K562 (cell line): ENCODE measurements around the gene PXN. TPM values are rescaled to one million over a fixed set of nuclear protein-coding genes. Genes with fewer than 3 reads are reported as not detected.

Experiments used
- CBX5 ChIP-seq: IDR thresholded peaks from 2 replicates; pipeline ENCODE4 v1.6.1; 2014; ENCODE audit warnings: low read depth, borderline replicate concordance
- CCAR2 ChIP-seq: fragments of 200-400 bp; formaldehyde crosslinking; IDR thresholded peaks from 2 replicates; pipeline ENCODE4 v1.6.1; 2017; ENCODE audit warnings: mild to moderate bottlenecking, low read depth, low read length
- ESRRB ChIP-seq: fragments of 250-450 bp; sonication (Bioruptor Pico); IDR thresholded peaks from 2 replicates; pipeline ENCODE4 v1.5.0; 2020; ENCODE audit warnings: mild to moderate bottlenecking, moderate library complexity, borderline replicate concordance
- KAT7 ChIP-seq: sonication (generic); formaldehyde crosslinking; IDR thresholded peaks from 2 replicates; pipeline ENCODE4 v1.8.0; 2022; ENCODE audit warnings: missing genetic modification reagents, mild to moderate bottlenecking, borderline replicate concordance
- MAFK ChIP-seq: IDR thresholded peaks from 2 replicates; pipeline ENCODE4 v1.6.1; 2011; ENCODE audit warnings: low read length, improper control_type of control experiment
- MTF1 ChIP-seq: fragments of 250-450 bp; sonication (Bioruptor Pico); IDR thresholded peaks from 2 replicates; pipeline ENCODE4 v1.9.0; 2021; ENCODE audit warnings: moderate library complexity, mild to moderate bottlenecking, inconsistent platforms, borderline replicate concordance
- NCOA1 ChIP-seq: fragments of 450-650 bp; IDR thresholded peaks from 2 replicates; pipeline ENCODE4 v1.6.1; 2016; ENCODE audit warnings: low read depth
- NFXL1 ChIP-seq: fragments of 450-650 bp; formaldehyde crosslinking; IDR thresholded peaks from 2 replicates; pipeline ENCODE4 v1.4.0; 2021; ENCODE audit warnings: mild to moderate bottlenecking
- PHF21A ChIP-seq: fragments of 450-650 bp; IDR thresholded peaks from 2 replicates; pipeline ENCODE4 v1.6.1; 2017; ENCODE audit warnings: low read depth, borderline replicate concordance
- POLR3A ChIP-seq: IDR thresholded peaks from 2 replicates; pipeline ENCODE4 v1.6.1; 2011; ENCODE audit warnings: borderline replicate concordance, mild to moderate bottlenecking, moderate library complexity; ENCODE audit not compliant: insufficient read length, insufficient read depth; ENCODE audit errors: extremely low read depth
- SLC30A9 ChIP-seq: fragments of 250-450 bp; sonication (Bioruptor Pico); IDR thresholded peaks from 2 replicates; pipeline ENCODE4 v1.8.0; 2022; ENCODE audit warnings: mild to moderate bottlenecking, moderate library complexity
- SRSF3 ChIP-seq: fragments of 200-400 bp; formaldehyde crosslinking; IDR thresholded peaks from 2 replicates; pipeline ENCODE4 v1.6.1; 2016; ENCODE audit warnings: mild to moderate bottlenecking, low read length, moderate library complexity; ENCODE audit not compliant: insufficient read depth
- SUPT5H ChIP-seq: fragments of 450-650 bp; IDR thresholded peaks from 2 replicates; pipeline ENCODE4 v1.6.1; 2016
- TAF1 ChIP-seq: IDR thresholded peaks from 2 replicates; pipeline ENCODE4 v1.6.1; 2011; ENCODE audit warnings: mild to moderate bottlenecking, low read length, moderate library complexity; ENCODE audit not compliant: insufficient read depth, control insufficient read depth, severe bottlenecking; ENCODE audit errors: extremely low read depth
- TEAD4 ChIP-seq, 2 experiments: sonication (generic) in 1 of 2; formaldehyde crosslinking in 1 of 2; IDR thresholded peaks; 2 replicates each; pipeline versions ENCODE4 v1.6.1 to v1.8.0; 2012 to 2022; ENCODE audit warnings: borderline replicate concordance in 1 of 2, inconsistent platforms in 1 of 2, low read length in 1 of 2, mild to moderate bottlenecking in 1 of 2, missing genetic modification reagents in 1 of 2
- ZBTB43 ChIP-seq: sonication (generic); formaldehyde crosslinking; IDR thresholded peaks from 2 replicates; pipeline ENCODE4 v1.8.0; 2023; ENCODE audit warnings: mild to moderate bottlenecking, missing genetic modification reagents
- ZFPM2 ChIP-seq: fragments of 250-450 bp; sonication (Bioruptor Pico); IDR thresholded peaks from 2 replicates; pipeline ENCODE4 v1.5.1; 2022; ENCODE audit warnings: mild to moderate bottlenecking
- ZNF146 ChIP-seq: IDR thresholded peaks from one replicate; pipeline ENCODE4 v1.6.1; 2018; ENCODE audit warnings: missing compliant biosample characterization; ENCODE audit not compliant: unreplicated experiment
- ZNF57 ChIP-seq: fragments of 450-650 bp; formaldehyde crosslinking; IDR thresholded peaks from 2 replicates; pipeline ENCODE4 v1.4.0; 2020; ENCODE audit warnings: mild to moderate bottlenecking, moderate library complexity
- polyA plus RNA-seq, 8 experiments: library from polyadenylated mRNA; depleted of rRNA in 4 of 8; stranded (reverse) in 5 of 8; unstranded in 3 of 8; fragments of >200 nt; fragmentation: Nextera tagmentation in 2 of 8; fragmentation: Illumina TruSeq in 1 of 8; extraction: Ambion mirVana in 2 of 8; extraction: Trizol in 1 of 8; gene quantifications; 2 replicates each; pipeline versions ENCODE4 v1.2.1 to v1.2.3, GENCODE V29; 2011 to 2014; ENCODE audit warnings: inconsistent platforms in 1 of 8, missing spikeins in 1 of 8
- total RNA-seq, 7 experiments: library from RNA; depleted of rRNA in 6 of 7; stranded (reverse); fragments of >200 nt in 6 of 7; fragmentation: Illumina TruSeq in 2 of 7; extraction: Trizol in 2 of 7; gene quantifications; 2 replicates each; pipeline versions ENCODE4 v1.2.1 to v1.2.3, GENCODE V29; 2011 to 2021; ENCODE audit warnings: low replicate concordance in 1 of 7
- TF ChIP-seq, protein P1 (sequence below): sonication (generic); formaldehyde crosslinking; IDR thresholded peaks from 2 replicates; pipeline ENCODE4 v1.8.1; 2023; ENCODE audit warnings: missing genetic modification reagents, mild to moderate bottlenecking, borderline replicate concordance
- TF ChIP-seq, protein P2 (sequence below): fragments of 250-450 bp; sonication (Bioruptor Pico); IDR thresholded peaks from 2 replicates; pipeline ENCODE4 v1.5.0; 2020; ENCODE audit warnings: mild to moderate bottlenecking

PXN gene
- total and polyA plus RNA-seq, 9 of the 15 experiments (the other 6 are each of a cell fraction or from before 2014, with no cell fraction given) = 4.0 to 74.1 (median 18.6) TPM

GRCh38 chr12:120229071-120229486, 36.5 kb downstream of the PXN start (continued):
- TF ChIP-seq MAFK (no peak), SLC30A9 (no peak), PHF21A (no peak), ZFPM2 (CRISPR knock-in tag) (no peak), ZNF146 (CRISPR knock-in tag) (no peak), NCOA1 (no peak; the same call in 1 of the 2 replicates), KAT7 (no peak), ZBTB43 (CRISPR knock-in tag) (no peak), NFXL1 (CRISPR knock-in tag) (no peak), SUPT5H (no peak), MTF1 (CRISPR knock-in tag) (no peak), TEAD4 (IDR thresholded peaks at IDR 0.05; ENCODE audit: low read length) (peak; percentile 91), TEAD4 (CRISPR knock-in tag; IDR thresholded peaks at IDR 0.05; ENCODE audit: borderline replicate concordance) (no peak), CCAR2 (no peak), ESRRB (CRISPR knock-in tag) (no peak), TAF1 (peak; percentile 35), SRSF3 (no peak), POLR3A (no peak), CBX5 (no peak), ZNF57 (CRISPR knock-in tag) (no peak)
- TF ChIP-seq, protein P1, sequence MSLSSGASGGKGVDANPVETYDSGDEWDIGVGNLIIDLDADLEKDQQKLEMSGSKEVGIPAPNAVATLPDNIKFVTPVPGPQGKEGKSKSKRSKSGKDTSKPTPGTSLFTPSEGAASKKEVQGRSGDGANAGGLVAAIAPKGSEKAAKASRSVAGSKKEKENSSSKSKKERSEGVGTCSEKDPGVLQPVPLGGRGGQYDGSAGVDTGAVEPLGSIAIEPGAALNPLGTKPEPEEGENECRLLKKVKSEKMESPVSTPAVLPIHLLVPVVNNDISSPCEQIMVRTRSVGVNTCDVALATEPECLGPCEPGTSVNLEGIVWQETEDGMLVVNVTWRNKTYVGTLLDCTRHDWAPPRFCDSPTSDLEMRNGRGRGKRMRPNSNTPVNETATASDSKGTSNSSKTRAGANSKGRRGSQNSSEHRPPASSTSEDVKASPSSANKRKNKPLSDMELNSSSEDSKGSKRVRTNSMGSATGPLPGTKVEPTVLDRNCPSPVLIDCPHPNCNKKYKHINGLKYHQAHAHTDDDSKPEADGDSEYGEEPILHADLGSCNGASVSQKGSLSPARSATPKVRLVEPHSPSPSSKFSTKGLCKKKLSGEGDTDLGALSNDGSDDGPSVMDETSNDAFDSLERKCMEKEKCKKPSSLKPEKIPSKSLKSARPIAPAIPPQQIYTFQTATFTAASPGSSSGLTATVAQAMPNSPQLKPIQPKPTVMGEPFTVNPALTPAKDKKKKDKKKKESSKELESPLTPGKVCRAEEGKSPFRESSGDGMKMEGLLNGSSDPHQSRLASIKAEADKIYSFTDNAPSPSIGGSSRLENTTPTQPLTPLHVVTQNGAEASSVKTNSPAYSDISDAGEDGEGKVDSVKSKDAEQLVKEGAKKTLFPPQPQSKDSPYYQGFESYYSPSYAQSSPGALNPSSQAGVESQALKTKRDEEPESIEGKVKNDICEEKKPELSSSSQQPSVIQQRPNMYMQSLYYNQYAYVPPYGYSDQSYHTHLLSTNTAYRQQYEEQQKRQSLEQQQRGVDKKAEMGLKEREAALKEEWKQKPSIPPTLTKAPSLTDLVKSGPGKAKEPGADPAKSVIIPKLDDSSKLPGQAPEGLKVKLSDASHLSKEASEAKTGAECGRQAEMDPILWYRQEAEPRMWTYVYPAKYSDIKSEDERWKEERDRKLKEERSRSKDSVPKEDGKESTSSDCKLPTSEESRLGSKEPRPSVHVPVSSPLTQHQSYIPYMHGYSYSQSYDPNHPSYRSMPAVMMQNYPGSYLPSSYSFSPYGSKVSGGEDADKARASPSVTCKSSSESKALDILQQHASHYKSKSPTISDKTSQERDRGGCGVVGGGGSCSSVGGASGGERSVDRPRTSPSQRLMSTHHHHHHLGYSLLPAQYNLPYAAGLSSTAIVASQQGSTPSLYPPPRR (CRISPR knock-in tag) = no peak
- TF ChIP-seq, protein P2, sequence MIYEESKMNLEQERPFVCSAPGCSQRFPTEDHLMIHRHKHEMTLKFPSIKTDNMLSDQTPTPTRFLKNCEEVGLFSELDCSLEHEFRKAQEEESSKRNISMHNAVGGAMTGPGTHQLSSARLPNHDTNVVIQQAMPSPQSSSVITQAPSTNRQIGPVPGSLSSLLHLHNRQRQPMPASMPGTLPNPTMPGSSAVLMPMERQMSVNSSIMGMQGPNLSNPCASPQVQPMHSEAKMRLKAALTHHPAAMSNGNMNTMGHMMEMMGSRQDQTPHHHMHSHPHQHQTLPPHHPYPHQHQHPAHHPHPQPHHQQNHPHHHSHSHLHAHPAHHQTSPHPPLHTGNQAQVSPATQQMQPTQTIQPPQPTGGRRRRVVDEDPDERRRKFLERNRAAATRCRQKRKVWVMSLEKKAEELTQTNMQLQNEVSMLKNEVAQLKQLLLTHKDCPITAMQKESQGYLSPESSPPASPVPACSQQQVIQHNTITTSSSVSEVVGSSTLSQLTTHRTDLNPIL (CRISPR knock-in tag) = no peak
